Posterior vena cava (tissue), 2 donors: Measurements from ENCODE around the gene NUDT8. TPM values are rescaled to one million over a fixed set of nuclear protein-coding genes. Genes with fewer than 3 reads are reported as not detected.
A peak's percentile ranks its signal among the peaks of the same experiment; 100 is the strongest.
"Not testable (repeated sequence)": the region's sequence is repeated elsewhere in the genome, so short reads cannot be mapped to it uniquely, and the experiment has no call there.

Source experiments
- DNase-seq: peaks from one replicate; pipeline ENCODE4 v3.0.0-alpha.2; 2020; ENCODE audit warnings: low spot score
- intact Hi-C, 2 donors: fragments of 100-400 bp; cut with DNase I; formaldehyde crosslinking; loops; one replicate each; pipeline versions ENCODE4 v1.14.1 to v1.14.2; 2022 to 2023
- total RNA-seq, 2 donors: library from RNA; stranded (reverse); fragmentation: NEBNext Ultra II Directional; extraction: Animal tissue kit (Norgen Biotek cat#: 25700); gene quantifications; one replicate each; pipeline ENCODE4 v1.2.1, GENCODE V29; 2021
- donor health status: DM: yes; HTN: yes; CAD: no.
- donor health status: DM: yes; HTN: yes; CAD: no.

The NUDT8 gene
- total RNA-seq, 2 donors from 2014 or later = 4.6 to 5.7 TPM

DNA sequence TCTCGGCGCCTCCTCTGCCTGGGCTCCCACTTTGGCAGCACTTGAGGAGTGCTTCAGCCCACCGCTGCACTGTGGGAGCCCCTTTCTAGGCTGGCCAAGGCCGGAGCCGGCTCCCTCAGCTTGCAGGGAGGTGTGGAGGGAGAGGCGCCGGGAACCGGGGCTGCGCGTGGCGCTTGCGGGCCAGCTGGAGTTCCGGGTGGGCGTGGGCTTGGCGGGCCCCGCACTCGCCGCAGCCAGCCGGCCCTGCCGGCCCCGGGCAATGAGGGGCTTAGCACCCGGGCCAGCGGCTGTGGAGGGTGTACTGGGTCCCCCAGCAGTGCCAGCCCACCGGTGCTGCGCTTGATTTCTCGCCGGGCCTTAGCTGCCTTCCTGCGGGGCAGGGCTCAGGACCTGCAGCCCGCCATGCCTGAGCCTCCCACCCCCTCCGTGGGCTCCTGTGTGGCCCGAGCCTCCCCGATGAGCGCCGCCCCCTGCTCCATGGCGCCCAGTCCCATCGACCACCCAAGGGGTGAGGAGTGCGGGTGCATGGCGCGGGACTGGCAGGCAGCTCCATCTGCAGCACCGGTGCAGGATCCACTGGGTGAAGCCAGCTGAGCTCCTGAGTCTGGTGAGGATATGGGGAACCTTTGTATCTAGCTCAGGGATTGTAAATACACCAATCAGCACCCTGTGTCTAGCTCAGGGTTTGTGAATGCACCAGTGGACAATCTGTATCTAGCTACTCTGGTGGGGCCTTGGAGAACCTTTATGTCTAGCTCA lies 10.7 kb downstream of the NUDT8 start:
- intact Hi-C loops = not testable (repeated sequence)
- peak; percentile 62 for DNase-seq

DNA sequence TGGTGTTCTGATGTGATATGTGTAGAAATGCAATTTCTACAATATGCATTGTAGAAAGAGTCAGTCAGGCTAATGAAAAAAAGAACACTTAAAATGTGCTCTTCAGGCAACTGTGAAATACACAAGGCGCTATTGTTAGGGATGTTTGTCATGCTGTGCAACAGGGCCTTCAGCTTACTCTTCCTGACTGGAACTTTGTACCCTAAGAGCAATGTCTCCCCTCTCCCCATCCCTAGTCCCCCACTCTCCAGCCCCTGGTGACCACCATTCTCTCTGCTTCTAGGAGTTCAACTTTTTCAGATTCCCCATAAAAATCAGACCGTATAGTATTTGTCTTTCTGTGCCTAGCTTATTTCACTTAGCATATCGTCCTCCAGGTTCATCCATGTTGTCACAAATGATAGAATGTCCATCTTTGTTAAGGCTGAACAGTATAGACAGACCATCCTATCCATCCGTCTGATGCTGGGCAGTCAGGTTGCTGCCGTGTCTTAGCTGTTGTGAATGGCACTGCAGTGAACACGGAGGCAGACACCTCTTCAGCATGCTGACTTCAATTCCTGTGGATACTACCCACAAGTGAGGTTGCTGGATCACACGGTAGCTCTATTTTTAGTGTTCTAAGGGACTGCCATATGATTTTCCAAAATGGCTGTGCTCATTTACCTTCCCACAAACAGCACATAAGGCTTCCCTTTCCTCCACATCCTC lies 12.3 kb downstream of the NUDT8 start:
- intact Hi-C loops = no loop called here
- DNase-seq = no peak

GRCh38 chr11:67616431-67617242 lies 13.1 kb downstream of the NUDT8 start:
- intact Hi-C loops = no loop called here
- no peak for DNase-seq

GRCh38 chr11:67615728-67616430 lies 13.9 kb downstream of the NUDT8 start:
- peak; percentile 69 for DNase-seq
- intact Hi-C loops = no loop called here

- intact Hi-C loops = no loop called here
- DNase-seq = peak; percentile 76
Observed at GRCh38 chr11:67614730-67615714, 14.7 kb downstream of the NUDT8 start.

DNA sequence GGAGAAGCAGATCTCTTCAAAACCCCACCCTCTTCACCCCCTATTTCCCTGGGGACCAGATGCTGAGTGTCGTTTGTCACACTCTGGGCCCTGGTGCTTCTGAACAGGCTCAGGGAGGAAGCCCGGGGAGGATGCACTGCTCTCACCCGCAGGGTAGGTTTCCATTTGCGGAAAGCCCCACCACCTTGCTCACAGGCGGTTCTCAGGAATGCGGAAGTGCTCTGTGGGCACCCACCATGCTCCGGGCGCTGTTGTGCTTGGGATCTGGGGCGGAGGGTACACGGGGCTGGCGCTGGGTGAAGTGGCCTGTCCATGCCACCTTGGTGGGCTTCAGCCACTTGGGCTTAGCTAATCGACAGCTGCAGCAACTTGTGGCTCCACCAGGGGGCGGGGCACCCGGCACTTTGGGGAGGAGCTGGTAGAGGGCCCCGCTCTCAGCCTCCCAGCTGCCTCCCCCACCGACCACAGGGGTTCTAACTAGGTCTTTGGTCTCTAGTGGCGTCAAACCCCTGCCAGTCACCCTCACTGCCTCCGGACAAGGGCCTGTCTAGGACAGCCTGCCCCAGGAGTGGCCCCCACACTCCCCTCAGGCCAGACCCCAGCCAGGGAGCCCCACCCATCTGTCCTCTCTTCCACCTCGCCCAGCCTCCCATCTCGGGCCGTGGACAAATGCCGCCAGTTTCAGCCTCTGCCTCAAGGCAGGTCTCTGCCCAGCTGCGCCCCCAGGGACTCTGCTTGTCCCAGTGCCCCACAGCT lies 15.6 kb downstream of the NUDT8 start:
- intact Hi-C loops = no loop called here
- DNase-seq = peak; percentile 88

- intact Hi-C loops = no loop called here
- peak; percentile 80 for DNase-seq
Observed at GRCh38 chr11:67613313-67613959, 16.3 kb downstream of the NUDT8 start.

DNA sequence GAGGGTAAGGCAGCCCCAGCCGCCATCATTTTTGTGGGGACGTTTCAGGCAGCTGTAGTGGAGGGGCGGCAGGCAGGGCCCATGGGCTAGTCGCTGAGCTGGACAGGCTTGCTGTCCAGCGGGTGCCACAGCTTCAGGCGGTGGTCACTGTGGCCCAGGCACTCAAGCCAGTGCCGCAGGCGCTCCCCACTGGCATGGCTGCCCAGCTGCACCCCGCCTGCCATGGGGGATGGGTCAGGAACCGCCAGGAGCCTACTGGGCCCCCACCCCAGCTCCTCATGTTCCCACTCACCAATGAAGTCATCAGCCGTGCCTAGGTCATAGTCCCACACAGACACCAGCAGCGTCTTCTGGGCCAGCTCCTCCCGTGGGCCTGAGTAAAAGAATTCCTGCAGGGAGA lies 17.0 kb downstream of the NUDT8 start:
- intact Hi-C loops = no loop called here
- DNase-seq = peak; percentile 73

DNA sequence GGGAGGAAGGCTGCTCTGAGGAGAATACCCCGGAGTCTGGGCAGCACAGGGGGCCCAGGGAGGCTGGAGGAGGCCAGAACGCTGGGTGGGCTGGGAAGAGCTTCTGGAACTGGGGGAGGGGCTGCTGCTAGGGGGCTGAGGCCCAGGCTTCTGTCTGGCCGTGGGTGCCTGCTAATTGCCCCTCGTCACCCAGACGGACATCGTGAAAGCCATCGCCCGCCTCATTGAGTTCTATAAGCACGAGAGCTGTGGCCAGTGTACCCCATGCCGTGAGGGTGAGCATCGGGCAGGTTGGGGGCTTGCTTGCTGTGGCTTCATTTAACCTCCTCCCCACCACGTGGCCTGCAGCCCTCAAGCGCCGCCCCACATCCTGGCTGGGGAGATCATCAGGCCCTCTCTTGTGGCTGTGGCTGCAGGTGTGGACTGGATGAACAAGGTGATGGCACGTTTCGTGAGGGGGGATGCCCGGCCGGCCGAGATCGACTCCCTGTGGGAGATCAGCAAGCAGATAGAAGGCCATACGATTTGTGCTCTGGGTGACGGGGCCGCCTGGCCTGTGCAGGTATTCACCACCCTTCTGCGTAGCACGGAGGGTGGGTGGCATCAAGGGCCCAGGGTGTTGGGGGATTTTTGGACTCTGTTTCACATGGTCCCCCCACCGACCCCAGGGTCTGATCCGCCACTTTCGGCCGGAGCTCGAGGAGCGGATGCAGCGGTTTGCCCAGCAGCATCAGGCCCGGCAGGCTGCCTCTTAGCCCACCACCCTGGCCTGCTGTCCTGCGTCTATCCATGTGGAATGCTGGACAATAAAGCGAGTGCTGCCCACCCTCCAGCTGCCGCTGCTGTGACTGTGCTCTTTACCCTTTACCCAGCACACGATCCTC lies 17.8 kb downstream of the NUDT8 start:
- intact Hi-C loops = loop anchor here in 1 of 2 donors (2.0 kb wide), 1 partner anchor 71 kb away; no protein-coding TSS in a partner anchor
- DNase-seq = peak; percentile 80

GRCh38 chr11:67611165-67611564 lies 18.6 kb downstream of the NUDT8 start:
- intact Hi-C loops = loop anchor here in 1 of 2 donors (2.0 kb wide), 1 partner anchor 72 kb away; no protein-coding TSS in a partner anchor
- peak; percentile 78 for DNase-seq

DNA sequence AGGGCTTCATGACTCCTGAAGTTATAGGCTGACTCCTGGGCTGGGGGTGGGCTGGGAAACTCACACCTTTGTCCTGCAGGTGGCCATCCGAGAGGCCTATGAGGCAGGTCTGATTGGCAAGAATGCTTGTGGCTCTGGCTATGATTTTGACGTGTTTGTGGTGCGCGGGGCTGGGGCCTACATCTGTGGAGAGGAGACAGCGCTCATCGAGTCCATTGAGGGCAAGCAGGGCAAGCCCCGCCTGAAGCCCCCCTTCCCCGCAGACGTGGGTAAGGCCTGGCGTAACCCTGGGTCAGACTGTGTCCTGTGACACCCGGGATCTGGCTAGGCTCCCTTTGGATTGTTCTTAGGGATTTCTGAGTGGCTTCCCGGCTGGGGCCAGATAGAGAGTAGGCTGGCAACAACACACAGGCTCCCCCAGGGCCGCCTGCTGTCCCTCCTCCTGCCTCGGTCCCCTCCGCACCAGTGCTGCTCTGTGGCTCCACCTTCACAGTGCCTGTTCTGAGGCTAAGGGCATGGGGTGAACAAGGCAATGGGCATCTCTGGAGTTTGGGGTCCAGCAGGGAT lies 19.4 kb downstream of the NUDT8 start:
- intact Hi-C loops = loop anchor here in 1 of 2 donors (2.0 kb wide), 1 partner anchor 72 kb away; no protein-coding TSS in a partner anchor

GRCh38 chr11:67609316-67609715 lies 20.4 kb downstream of the NUDT8 start:
- intact Hi-C loops = no loop called here
- DNase-seq = peak; percentile 68

More for the DNA sequence above, 19.4 kb downstream of the NUDT8 start:
- peak; percentile 66 for DNase-seq

GRCh38 chr11:67608486-67608885 lies 21.3 kb downstream of the NUDT8 start:
- intact Hi-C loops = no loop called here
- peak; percentile 77 for DNase-seq

DNA sequence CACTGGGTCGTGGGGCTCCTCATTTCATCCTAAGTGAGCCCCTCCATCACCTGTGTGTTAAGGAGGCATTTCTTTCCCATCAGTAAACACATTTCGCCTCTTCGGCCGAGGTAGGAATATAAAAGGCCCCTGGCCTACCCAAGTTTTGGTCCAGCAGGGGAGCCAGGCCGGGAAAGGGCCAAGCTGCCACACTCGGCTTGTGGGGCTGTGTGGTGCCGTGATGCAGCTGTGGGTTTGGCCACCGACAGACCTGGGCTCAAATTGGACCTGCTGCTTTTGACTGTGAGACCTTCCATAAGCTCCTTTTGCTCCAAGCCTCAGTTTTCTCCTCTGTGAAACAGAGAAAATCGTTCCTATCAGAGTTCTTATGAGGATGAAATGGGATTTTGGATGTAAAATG lies 22.2 kb downstream of the NUDT8 start:
- intact Hi-C loops = no loop called here

DNA sequence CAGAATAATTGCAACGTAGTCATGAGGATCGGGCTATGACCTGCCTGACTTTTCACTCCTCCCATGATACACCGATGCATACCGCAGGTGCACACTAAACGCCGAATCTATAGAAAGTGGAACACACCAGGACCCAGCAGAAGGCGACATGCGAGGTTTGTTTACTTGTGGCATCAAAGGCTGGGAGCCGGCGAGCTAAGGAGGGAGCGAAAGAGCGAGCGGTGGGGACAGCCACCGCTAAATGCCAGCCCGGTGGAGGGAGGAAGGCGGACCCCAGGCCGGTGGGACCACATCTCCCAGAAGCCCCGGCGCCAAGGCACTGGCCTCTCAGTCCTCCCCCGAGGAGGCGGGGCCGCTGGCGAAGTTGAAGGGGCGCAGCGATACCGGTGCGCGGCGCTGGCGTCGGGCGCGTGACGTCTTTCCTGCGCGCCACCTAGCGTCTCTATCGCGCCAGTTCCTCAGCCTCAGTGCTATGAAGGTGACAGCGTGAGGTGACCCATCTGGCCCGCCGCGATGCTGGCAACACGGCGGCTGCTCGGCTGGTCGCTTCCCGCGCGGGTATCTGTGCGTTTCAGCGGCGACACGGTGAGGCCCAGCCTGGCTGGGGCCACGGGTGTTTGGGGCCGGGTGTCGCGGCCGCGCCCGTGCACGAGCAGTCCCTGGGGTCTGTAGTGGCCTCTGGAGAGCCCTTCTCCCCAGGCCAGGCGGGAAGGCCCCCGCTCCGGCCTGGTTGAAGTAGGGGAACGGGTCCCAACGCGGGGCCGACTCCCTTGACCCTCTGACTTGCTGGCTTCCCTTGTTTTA lies 23.0 kb downstream of the NUDT8 start, which contains the start of gene NDUFV1:
NDUFV1 (plus strand) TSS at position 445 of the 804 bp plus-strand sequence; CDS start at position 514, 69 bp downstream.
- intact Hi-C loops = no loop called here
- peak; percentile 99 for DNase-seq

More for the DNA sequence above, 22.2 kb downstream of the NUDT8 start:
- DNase-seq = peak; percentile 55
